ENCODE results near the gene RCBTB2.
A peak's percentile ranks its signal among the peaks of the same experiment; 100 is the strongest.

- TF ChIP-seq POLR2A (IDR thresholded peaks at IDR 0.05) (no peak), CTCF (IDR thresholded peaks at IDR 0.05) (no peak), POLR2AphosphoS5 (IDR thresholded peaks at IDR 0.05; ENCODE audit: insufficient read depth in 1 of 2, low read depth in 1 of 2) (peak in 1 of 2 donors; percentile 76)
These were observed 83.8 kb downstream of the RCBTB2 start for GRCh38 chr13:48448959-48449614.
